ENCODE results near the gene VPS36. TPM values are rescaled to one million over a fixed set of nuclear protein-coding genes. Genes with fewer than 3 reads are reported as not detected.

VPS36 gene
- polyA plus RNA-seq, 1 donor (not counting 4 experiments of a cell fraction or from before 2014, with no cell fraction given): 36.5 TPM

- Histone ChIP-seq H3K4me3 (ENCODE audit: control insufficient read depth in 2 of 3, extremely low read depth in 1 of 3, insufficient read depth in 2 of 3, low read depth in 1 of 3, low read length in 3 of 3) (no peak overlapping the region), H3K9ac (ENCODE audit: control insufficient read depth, extremely low read depth, insufficient read depth, low read length) (no peak overlapping the region), H3K9me1 (ENCODE audit: control insufficient read depth, extremely low read depth, insufficient read depth, low read length) (no peaks in the 10 kb centered on the region), H4K20me1 (ENCODE audit: control insufficient read depth, extremely low read depth, insufficient read depth, low read length) (no peaks in the 10 kb centered on the region), H3K4me2 (ENCODE audit: control insufficient read depth, extremely low read depth, insufficient read depth, low read depth, low read length) (no peak overlapping the region), H3K36me3 (ENCODE audit: control insufficient read depth in 2 of 2, extremely low read depth in 1 of 2, insufficient read depth in 2 of 2, low read length in 2 of 2) (no peaks in the 10 kb centered on the region), H3K79me2 (ENCODE audit: control insufficient read depth, insufficient read depth, low read length) (no peaks in the 10 kb centered on the region), H3K4me1 (ENCODE audit: control insufficient read depth, extremely low read depth, insufficient read depth, low read length) (peaks cover 2% of the 10 kb centered on the region), H3K27ac (ENCODE audit: control insufficient read depth, insufficient read depth, low read length) (no peak overlapping the region), H2AFZ (ENCODE audit: control insufficient read depth, low read length) (no peak overlapping the region), H3K27me3 (ENCODE audit: control insufficient read depth, extremely low read depth, insufficient read depth, low read length) (no peaks in the 10 kb centered on the region), H3K9me3 (ENCODE audit: control insufficient read depth, low read depth, low read length) (no peaks in the 10 kb centered on the region)
- FAIRE-seq: no peak
- TF ChIP-seq CTCF (optimal IDR thresholded peaks at IDR 0.05 in 1 of 3, IDR thresholded peaks at IDR 0.05 in 1 of 3, conservative IDR thresholded peaks at IDR 0.05 in 1 of 3; ENCODE audit: extremely low read depth in 1 of 3, insufficient read depth in 2 of 3, low read length in 3 of 3): no peak
- TF ChIP-seq EZH2 (IDR thresholded peaks at IDR 0.05; ENCODE audit: low read length): no peak
- dilution Hi-C loops (cut with MboI; ENCODE audit: extremely low pct_ligation_motif_present, low sequenced_read_pairs): no loop called here
- no peak for DNase-seq (ENCODE audit: low read depth, low spot score)
These were observed 84.1 kb downstream of the VPS36 start for GRCh38 chr13:52366291-52366690.

Small RNA genes within 50 kb of the gene (small RNA-seq; reads per million reads assigned to genes)
- 0 to 1.5 (median 0.33) reads per million in 3 experiments for gene RNY4P24 (ENCODE audit: insufficient read length in 3 of 3, low read depth in 3 of 3, low replicate concordance in 1 of 3)

Other genes starting within 250 kb of the VPS36 start
- gene THSD1, start 44.5 kb downstream of the VPS36 start, polyA plus RNA-seq: 9.2 to 15.4 TPM (median 9.7 TPM) in 3 replicates
- 14.5 to 29.7 TPM (median 18.9 TPM) in 3 replicates for gene CKAP2, start 4.8 kb upstream of the VPS36 start, polyA plus RNA-seq
- 3.4 to 8.4 TPM (median 7.2 TPM) in 3 replicates for gene HNRNPA1L2, start 191.8 kb upstream of the VPS36 start, polyA plus RNA-seq
- 25.5 to 43.9 TPM (median 31.9 TPM) in 3 replicates for gene SUGT1, start 202.2 kb upstream of the VPS36 start, polyA plus RNA-seq